ENCODE data around the gene NFKBIZ.

DNA sequence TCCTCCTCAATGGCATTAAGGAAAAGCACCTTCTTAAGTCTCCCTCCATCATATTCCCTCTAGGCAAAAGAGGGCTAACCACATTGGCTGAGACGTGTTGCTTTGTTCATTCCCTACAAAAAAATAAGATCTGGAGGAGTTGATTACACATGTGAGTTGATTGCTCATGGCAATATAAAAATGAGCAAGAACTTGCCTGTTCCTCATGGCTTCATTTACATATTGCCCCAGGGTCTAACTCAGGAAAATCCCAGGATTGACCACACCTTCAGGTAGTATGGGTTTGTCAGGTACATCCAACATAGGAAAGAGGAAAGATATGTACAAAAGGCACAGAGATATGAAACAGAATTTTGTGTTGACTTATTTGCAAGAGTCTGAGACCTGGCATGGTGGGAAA, 35.5 kb downstream of the NFKBIZ start:
- TF ChIP-seq POLR2AphosphoS5 (IDR thresholded peaks at IDR 0.05) (no peak), POLR2A (IDR thresholded peaks at IDR 0.05) (no peak)
- TF ChIP-seq, protein P1, sequence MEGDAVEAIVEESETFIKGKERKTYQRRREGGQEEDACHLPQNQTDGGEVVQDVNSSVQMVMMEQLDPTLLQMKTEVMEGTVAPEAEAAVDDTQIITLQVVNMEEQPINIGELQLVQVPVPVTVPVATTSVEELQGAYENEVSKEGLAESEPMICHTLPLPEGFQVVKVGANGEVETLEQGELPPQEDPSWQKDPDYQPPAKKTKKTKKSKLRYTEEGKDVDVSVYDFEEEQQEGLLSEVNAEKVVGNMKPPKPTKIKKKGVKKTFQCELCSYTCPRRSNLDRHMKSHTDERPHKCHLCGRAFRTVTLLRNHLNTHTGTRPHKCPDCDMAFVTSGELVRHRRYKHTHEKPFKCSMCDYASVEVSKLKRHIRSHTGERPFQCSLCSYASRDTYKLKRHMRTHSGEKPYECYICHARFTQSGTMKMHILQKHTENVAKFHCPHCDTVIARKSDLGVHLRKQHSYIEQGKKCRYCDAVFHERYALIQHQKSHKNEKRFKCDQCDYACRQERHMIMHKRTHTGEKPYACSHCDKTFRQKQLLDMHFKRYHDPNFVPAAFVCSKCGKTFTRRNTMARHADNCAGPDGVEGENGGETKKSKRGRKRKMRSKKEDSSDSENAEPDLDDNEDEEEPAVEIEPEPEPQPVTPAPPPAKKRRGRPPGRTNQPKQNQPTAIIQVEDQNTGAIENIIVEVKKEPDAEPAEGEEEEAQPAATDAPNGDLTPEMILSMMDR (IDR thresholded peaks at IDR 0.05): no peak
